ENCODE measurements around the gene TRIM38. TPM values are rescaled to one million over a fixed set of nuclear protein-coding genes. Genes with fewer than 3 reads are reported as not detected.

TRIM38 gene
- total and polyA plus RNA-seq, 2 of the 13 experiments (the other 11 are each of a cell fraction or from before 2014, with no cell fraction given) = 2.5 to 3.1 TPM

GRCh38 chr6:25965058-25965457, 2.5 kb downstream of the TRIM38 start (continued):
- TF ChIP-seq GMEB2 (CRISPR knock-in tag; IDR thresholded peaks at IDR 0.05; ENCODE audit: low read depth) = no peak
- TF ChIP-seq DDIT3 (CRISPR knock-in tag; IDR thresholded peaks at IDR 0.05) = no peak
- no peak for TF ChIP-seq ZNF44 (CRISPR knock-in tag; IDR thresholded peaks at IDR 0.05)

GRCh38 chr6:25966711-25967110, 4.1 kb downstream of the TRIM38 start:
- WGBS (ENCODE audit: low lambda C conversion rate) = 95% methylated on average over 9 of the region's 9 CpGs
- CTCF ChIA-PET (ENCODE audit: low intra/inter-chr PET ratio, low total read pairs) = no interaction called here
- H3K4me2 ChIP-seq (ENCODE audit: low read depth, low read length) = no peak overlapping the region
- TF ChIP-seq TBX2 (CRISPR knock-in tag; IDR thresholded peaks at IDR 0.05; ENCODE audit: borderline replicate concordance) = no peak
- TF ChIP-seq IKZF4 (CRISPR knock-in tag; IDR thresholded peaks at IDR 0.05; ENCODE audit: borderline replicate concordance, low read depth, not compliant biosample characterization) = no peak
- TF ChIP-seq ZNF713 (CRISPR knock-in tag; IDR thresholded peaks at IDR 0.05) = no peak
- no peak for TF ChIP-seq SNAPC5 (CRISPR knock-in tag; IDR thresholded peaks at IDR 0.05; ENCODE audit: borderline replicate concordance)
- TF ChIP-seq PCBP2 (optimal IDR thresholded peaks at IDR 0.05; ENCODE audit: low read depth, low read length, poor library complexity, severe bottlenecking) = no peak
- no peak for TF ChIP-seq CTCF (CRISPR knock-in tag; IDR thresholded peaks at IDR 0.05)
- TF ChIP-seq SP2 (CRISPR knock-in tag; IDR thresholded peaks at IDR 0.05) = no peak
- no peak for TF ChIP-seq HCFC1 (IDR thresholded peaks at IDR 0.05; ENCODE audit: low read depth, low read length)
- TF ChIP-seq ATF7-NPFF (CRISPR knock-in tag; IDR thresholded peaks at IDR 0.05; ENCODE audit: low read depth) = no peak
- no peak for TF ChIP-seq ZNF800 (CRISPR knock-in tag; IDR thresholded peaks at IDR 0.05)
- TF ChIP-seq ZNF501 (CRISPR knock-in tag; IDR thresholded peaks at IDR 0.05) = no peak
- TF ChIP-seq ISL2 (CRISPR knock-in tag; IDR thresholded peaks at IDR 0.05) = no peak
- no peak for TF ChIP-seq NRL (CRISPR knock-in tag; IDR thresholded peaks at IDR 0.05; ENCODE audit: borderline replicate concordance)
- no peak for TF ChIP-seq MAF1 (CRISPR knock-in tag; IDR thresholded peaks at IDR 0.05; ENCODE audit: borderline replicate concordance)
- TF ChIP-seq ZKSCAN1 (IDR thresholded peaks at IDR 0.05; ENCODE audit: low read length) = no peak
- TF ChIP-seq CBFB (CRISPR knock-in tag; IDR thresholded peaks at IDR 0.05) = no peak

More at GRCh38 chr6:25966711-25967110, 4.1 kb downstream of the TRIM38 start:
- in situ Hi-C loops (cut with HindIII; ENCODE audit: extremely low pct_ligation_motif_present, low pct_unique_long_range_greater_than_20kb) (no loop called here), intact Hi-C loops (cut with micrococcal nuclease; ENCODE audit: unreplicated experiment) (no loop called here)
- no peaks in the 10 kb centered on the region for H3K9me3 ChIP-seq (ENCODE audit: low read length)
- DNase-seq (ENCODE audit: low spot score) = no peak
- no peak for ATAC-seq
- H3K79me2 ChIP-seq (ENCODE audit: insufficient read depth, low read length) = no peaks in the 10 kb centered on the region
- POLR2A ChIA-PET = interaction anchor here (1.2 to 2.6 kb wide), 2 partner anchors 26 to 38 kb away, joined by 3 to 11 read pairs; no protein-coding TSS in a partner anchor
- no peak overlapping the region for H3K27ac ChIP-seq (ENCODE audit: extremely low read length, insufficient read depth, low read length)
- peaks cover 6 to 29% of the 10 kb centered on the region in 2 experiments; a peak in 4 of 5 replicates for H3K36me3 ChIP-seq (replicated peaks in 1 of 2; ENCODE audit: control insufficient read depth in 1 of 2, insufficient read depth in 2 of 2, low read length in 2 of 2)
- no TSS peak for BruUV-seq (replicated peaks)
- H3K4me3 ChIP-seq (replicated peaks in 1 of 3; ENCODE audit: insufficient read depth in 1 of 3, low read depth in 2 of 3, low read length in 3 of 3) = no peak overlapping the region
- no peaks in the 10 kb centered on the region for H4K20me1 ChIP-seq (ENCODE audit: insufficient read depth, low read length)
- H3K4me1 ChIP-seq (ENCODE audit: insufficient read depth, low read length) = peaks cover 13% of the 10 kb centered on the region
- no peaks in the 10 kb centered on the region; a peak in 1 of 5 replicates for H3K27me3 ChIP-seq (ENCODE audit: control insufficient read depth in 1 of 2, insufficient read depth in 2 of 2, low read length in 2 of 2)
- no peak overlapping the region for H2AFZ ChIP-seq (ENCODE audit: low read length)
- no peak overlapping the region for H3K9ac ChIP-seq (ENCODE audit: insufficient read depth, low read depth, low read length)
- FAIRE-seq = no peak
